Measurements from ENCODE around the gene GRK6. TPM values are rescaled to one million over a fixed set of nuclear protein-coding genes. Genes with fewer than 3 reads are reported as not detected.

GRK6 gene
- total RNA-seq (100 to 1,000 TPM; 186 to 192 TPM), total RNA-seq (26.8 to 314 (median 183) reads per million in 172 experiments)
- polyA plus RNA-seq (2013, experiment 1 of 2) = 150 TPM
- 147 TPM for polyA plus RNA-seq (2013, experiment 2 of 2)

DNA sequence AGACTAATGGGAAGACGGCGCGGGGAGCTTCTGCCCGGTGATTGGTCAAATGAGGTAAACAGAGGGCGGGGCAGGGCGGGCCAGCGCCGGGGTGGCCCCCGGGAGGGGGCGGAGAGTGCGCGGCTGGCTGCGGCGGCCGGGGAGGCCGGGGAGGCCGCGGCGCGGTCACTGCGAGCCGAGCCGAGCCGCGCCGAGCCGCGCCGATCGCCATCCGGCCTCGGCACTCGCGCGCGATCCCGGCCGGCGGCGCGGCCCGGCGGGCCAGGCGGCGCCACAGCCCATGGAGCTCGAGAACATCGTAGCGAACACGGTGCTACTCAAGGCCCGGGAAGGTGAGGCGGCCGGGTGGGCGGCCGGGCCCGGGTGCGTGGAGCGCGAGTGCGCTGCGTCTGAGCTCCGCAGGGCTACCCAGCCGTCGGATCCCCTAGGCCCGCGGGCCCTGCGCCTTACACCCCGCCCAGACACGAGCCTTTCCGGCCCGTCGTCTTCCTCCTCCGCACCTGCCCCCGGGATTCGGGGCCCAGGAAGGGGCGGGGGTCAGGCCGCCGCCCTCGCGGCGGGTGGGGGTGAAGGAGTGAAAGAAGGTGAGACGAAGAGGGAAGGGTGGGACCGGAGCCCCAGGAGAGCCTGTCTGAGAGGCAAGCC lies at the start of gene GRK6:
GRK6 (plus strand) TSS at position 111 of the 645 bp plus-strand sequence; CDS start at position 281, 170 bp downstream.
- peaks cover 49% of the 10 kb centered on the region for H3K4me1 Mint-ChIP-seq (ENCODE audit: low read depth)
- H3K9me3 ChIP-seq (ENCODE audit: control insufficient read depth in 1 of 2, insufficient read depth in 1 of 2, low read length in 2 of 2) = no peaks in the 10 kb centered on the region
- H3K27me3 ChIP-seq (ENCODE audit: control insufficient read depth in 1 of 2, insufficient read depth in 2 of 2, low read length in 2 of 2) = no peaks in the 10 kb centered on the region
- peak in 12 of 14 experiments; percentile 48 to 93 (median 73) for DNase-seq
- peak within 1 kb of the TSS; percentile 97 for H3K4me3 Mint-ChIP-seq
- ATAC-seq (ENCODE audit: poor library complexity) = peak; percentile 9
- peaks cover 31% of the 10 kb centered on the region for H3K36me3 ChIP-seq (ENCODE audit: insufficient read depth, low read length)
- peak within 1 kb of the TSS; percentile 65 for H3K4me3 ChIP-seq (ENCODE audit: low read length)
- no peaks in the 10 kb centered on the region for H3K27me3 Mint-ChIP-seq
- H3K27ac Mint-ChIP-seq = peak within 1 kb of the TSS; percentile 96
- H3K4me1 ChIP-seq (ENCODE audit: insufficient read depth, low read length) = peaks cover 70% of the 10 kb centered on the region
- peaks cover 46% of the 10 kb centered on the region for H3K36me3 Mint-ChIP-seq (ENCODE audit: low read depth)
- intact Hi-C loops (cut with DNase I, micrococcal nuclease) = loop anchor here (1.0 kb wide), 4 partner anchors 18 to 29 kb away; no protein-coding TSS in a partner anchor
- POLR2A ChIA-PET = interaction anchor here (0.6 to 12.6 kb wide), 24 partner anchors 8 to 891 kb away, joined by 3 to 661 read pairs (median 6); partner anchors contain the start of genes F12, LMAN2, NSD1 and PDLIM7
- CTCF ChIA-PET = interaction anchor here (0.7 to 9.3 kb wide), 7 partner anchors 23 to 117 kb away, joined by 3 to 82 read pairs (median 5); no protein-coding TSS in a partner anchor
- H3K27ac ChIP-seq (ENCODE audit: low read depth in 1 of 2, low read length in 2 of 2) = peak within 1 kb of the TSS; percentile 87 to 92
- TF ChIP-seq, protein P1, sequence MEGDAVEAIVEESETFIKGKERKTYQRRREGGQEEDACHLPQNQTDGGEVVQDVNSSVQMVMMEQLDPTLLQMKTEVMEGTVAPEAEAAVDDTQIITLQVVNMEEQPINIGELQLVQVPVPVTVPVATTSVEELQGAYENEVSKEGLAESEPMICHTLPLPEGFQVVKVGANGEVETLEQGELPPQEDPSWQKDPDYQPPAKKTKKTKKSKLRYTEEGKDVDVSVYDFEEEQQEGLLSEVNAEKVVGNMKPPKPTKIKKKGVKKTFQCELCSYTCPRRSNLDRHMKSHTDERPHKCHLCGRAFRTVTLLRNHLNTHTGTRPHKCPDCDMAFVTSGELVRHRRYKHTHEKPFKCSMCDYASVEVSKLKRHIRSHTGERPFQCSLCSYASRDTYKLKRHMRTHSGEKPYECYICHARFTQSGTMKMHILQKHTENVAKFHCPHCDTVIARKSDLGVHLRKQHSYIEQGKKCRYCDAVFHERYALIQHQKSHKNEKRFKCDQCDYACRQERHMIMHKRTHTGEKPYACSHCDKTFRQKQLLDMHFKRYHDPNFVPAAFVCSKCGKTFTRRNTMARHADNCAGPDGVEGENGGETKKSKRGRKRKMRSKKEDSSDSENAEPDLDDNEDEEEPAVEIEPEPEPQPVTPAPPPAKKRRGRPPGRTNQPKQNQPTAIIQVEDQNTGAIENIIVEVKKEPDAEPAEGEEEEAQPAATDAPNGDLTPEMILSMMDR (IDR thresholded peaks at IDR 0.05) = no peak
- no peaks in the 10 kb centered on the region for H3K9me3 Mint-ChIP-seq

DNA sequence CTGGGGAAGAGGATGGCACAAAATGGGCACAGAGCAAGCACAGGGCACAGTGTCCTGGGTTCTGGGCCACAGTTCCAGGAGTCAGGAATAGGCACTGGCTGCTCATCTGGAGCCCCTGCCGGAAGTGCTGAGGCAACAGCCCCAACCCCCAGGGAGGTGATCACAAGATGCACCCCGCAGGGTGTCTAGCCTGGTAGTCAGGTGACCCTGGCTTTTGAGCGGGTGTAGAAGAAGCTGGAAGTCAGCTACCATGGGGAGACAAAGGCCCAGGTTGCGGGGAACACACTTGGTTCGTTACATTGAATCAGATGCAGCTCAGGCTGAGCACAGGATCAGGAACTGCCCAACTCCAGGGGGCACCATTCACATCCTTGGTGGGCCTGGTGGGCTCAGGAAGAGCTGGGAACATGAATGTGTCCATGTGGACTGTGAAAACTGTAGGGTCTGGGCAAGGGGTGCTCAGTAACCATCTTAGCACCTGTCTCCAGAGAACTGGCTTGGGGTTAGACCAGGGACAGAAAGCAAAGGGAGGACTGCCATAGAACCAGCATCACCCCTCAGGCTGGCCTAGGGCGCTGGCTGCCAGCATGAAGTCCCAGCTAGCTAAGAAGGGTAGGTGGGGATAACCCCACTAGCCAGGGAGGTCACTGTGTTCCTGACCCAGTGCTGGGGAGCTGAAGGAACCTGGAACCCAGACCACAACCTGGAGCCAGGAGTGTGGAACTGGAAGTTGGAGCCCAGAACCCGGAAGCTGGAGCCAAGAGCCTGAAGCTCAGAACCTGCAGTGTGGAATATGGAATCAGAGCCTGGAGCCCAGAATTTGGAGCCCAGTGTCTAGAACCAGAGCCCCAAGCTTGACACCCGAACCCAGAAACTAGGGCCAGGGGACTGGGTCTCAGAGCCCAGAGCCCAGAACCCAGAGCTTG lies 48.4 kb upstream of the GRK6 start:
- ChIA-PET POLR2A (interaction anchor here (0.6 to 1.3 kb wide), 4 partner anchors 12 to 77 kb away, joined by 3 to 5 read pairs (median 3); no protein-coding TSS in a partner anchor), CTCF (interaction anchor here (1.2 to 2.4 kb wide), 6 partner anchors 8 to 77 kb away, joined by 3 to 10 read pairs (median 3); no protein-coding TSS in a partner anchor)
- no peaks in the 10 kb centered on the region for H3K27me3 ChIP-seq (ENCODE audit: control insufficient read depth in 1 of 2, insufficient read depth in 2 of 2, low read length in 2 of 2)
- TF ChIP-seq, protein P1 (IDR thresholded peaks at IDR 0.05) = no peak
- H3K27me3 Mint-ChIP-seq = no peaks in the 10 kb centered on the region
- H3K9me3 ChIP-seq (ENCODE audit: control insufficient read depth in 1 of 2, insufficient read depth in 1 of 2, low read length in 2 of 2) = no peaks in the 10 kb centered on the region
- DNase-seq (no peak), ATAC-seq (ENCODE audit: poor library complexity) (no peak)
- H3K9me3 Mint-ChIP-seq = no peaks in the 10 kb centered on the region
- intact Hi-C loops (cut with DNase I, micrococcal nuclease) = no loop called here
- H3K4me1 Mint-ChIP-seq (ENCODE audit: low read depth) = peaks cover 46% of the 10 kb centered on the region
- no peak overlapping the region for H3K4me3 Mint-ChIP-seq
- peaks cover 12% of the 10 kb centered on the region for H3K36me3 ChIP-seq (ENCODE audit: insufficient read depth, low read length)
- H3K4me1 ChIP-seq (ENCODE audit: insufficient read depth, low read length) = peaks cover 83% of the 10 kb centered on the region
- no peak overlapping the region for H3K27ac Mint-ChIP-seq
- H3K4me3 ChIP-seq (ENCODE audit: low read length) = no peak overlapping the region
- H3K27ac ChIP-seq (ENCODE audit: low read depth in 1 of 2, low read length in 2 of 2) = no peak overlapping the region
- H3K36me3 Mint-ChIP-seq (ENCODE audit: low read depth) = peaks cover 11% of the 10 kb centered on the region

Data from CD4-positive, alpha-beta T cell (primary cell).